ENCODE data around the gene RPL13A.
A peak's percentile ranks its signal among the peaks of the same experiment; 100 is the strongest.
"Not testable (repeated sequence)": the region's sequence is repeated elsewhere in the genome, so short reads cannot be mapped to it uniquely, and the experiment has no call there.

RPL13A gene

GRCh38 chr19:49487277-49488045, at the start of gene RPL13A:
Gene RPL13A (plus strand): TSS chr19:49487608. CDS start chr19:49487630, 22 bp downstream.
- Histone ChIP-seq H3K9me3 (ENCODE audit: control insufficient read depth, insufficient read depth, low read length) (no peaks in the 10 kb centered on the region), H3K9ac (ENCODE audit: low read depth, low read length) (peak within 1 kb of the TSS; percentile 100), H3K4me3 (ENCODE audit: low read depth, low read length) (peak within 1 kb of the TSS; percentile 100), H3K36me3 (ENCODE audit: control insufficient read depth, insufficient read depth, low read length) (peaks cover 45% of the 10 kb centered on the region), H3K4me1 (ENCODE audit: control insufficient read depth, insufficient read depth, low read length) (peaks cover 3% of the 10 kb centered on the region), H3K27me3 (ENCODE audit: control insufficient read depth, insufficient read depth, low read length) (no peaks in the 10 kb centered on the region)

- Histone ChIP-seq H3K4me1 (ENCODE audit: control insufficient read depth, insufficient read depth, low read length) (peaks cover 2% of the 10 kb centered on the region), H3K9ac (ENCODE audit: low read depth, low read length) (no peak overlapping the region), H3K27me3 (ENCODE audit: control insufficient read depth, insufficient read depth, low read length) (peaks cover 75% of the 10 kb centered on the region), H3K4me3 (ENCODE audit: low read depth, low read length) (no peak overlapping the region), H3K9me3 (ENCODE audit: control insufficient read depth, insufficient read depth, low read length) (no peaks in the 10 kb centered on the region), H3K36me3 (ENCODE audit: control insufficient read depth, insufficient read depth, low read length) (no peaks in the 10 kb centered on the region)
Observed at GRCh38 chr19:49438261-49438660, 49.1 kb upstream of the RPL13A start.

DNA sequence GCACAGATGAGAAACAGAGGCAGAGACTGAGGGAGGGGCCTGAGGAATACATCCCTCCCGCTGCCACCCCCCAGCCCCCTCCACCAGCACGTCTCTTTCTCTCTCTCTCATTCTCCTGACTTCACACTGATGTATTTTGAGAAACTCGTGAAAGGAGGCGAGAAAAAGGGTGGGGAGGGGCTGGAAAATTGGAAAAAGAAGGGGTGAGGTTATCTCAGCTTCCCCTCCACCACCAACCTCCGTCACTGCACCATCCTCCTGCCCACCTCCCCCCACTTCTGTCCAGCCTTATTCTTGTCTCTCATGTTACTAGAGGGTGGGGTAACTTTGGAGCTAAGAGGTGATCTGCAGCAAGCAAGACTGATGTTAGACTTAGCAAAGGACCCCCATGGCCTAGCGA, 47.6 kb upstream of the RPL13A start:
- Histone ChIP-seq H3K4me3 (ENCODE audit: low read depth, low read length) (peak overlapping the region; percentile 61), H3K9me3 (ENCODE audit: control insufficient read depth, insufficient read depth, low read length) (no peaks in the 10 kb centered on the region), H3K27me3 (ENCODE audit: control insufficient read depth, insufficient read depth, low read length) (peaks cover 64% of the 10 kb centered on the region), H3K9ac (ENCODE audit: low read depth, low read length) (no peak overlapping the region), H3K36me3 (ENCODE audit: control insufficient read depth, insufficient read depth, low read length) (no peaks in the 10 kb centered on the region), H3K4me1 (ENCODE audit: control insufficient read depth, insufficient read depth, low read length) (peaks cover 2% of the 10 kb centered on the region)

DNA sequence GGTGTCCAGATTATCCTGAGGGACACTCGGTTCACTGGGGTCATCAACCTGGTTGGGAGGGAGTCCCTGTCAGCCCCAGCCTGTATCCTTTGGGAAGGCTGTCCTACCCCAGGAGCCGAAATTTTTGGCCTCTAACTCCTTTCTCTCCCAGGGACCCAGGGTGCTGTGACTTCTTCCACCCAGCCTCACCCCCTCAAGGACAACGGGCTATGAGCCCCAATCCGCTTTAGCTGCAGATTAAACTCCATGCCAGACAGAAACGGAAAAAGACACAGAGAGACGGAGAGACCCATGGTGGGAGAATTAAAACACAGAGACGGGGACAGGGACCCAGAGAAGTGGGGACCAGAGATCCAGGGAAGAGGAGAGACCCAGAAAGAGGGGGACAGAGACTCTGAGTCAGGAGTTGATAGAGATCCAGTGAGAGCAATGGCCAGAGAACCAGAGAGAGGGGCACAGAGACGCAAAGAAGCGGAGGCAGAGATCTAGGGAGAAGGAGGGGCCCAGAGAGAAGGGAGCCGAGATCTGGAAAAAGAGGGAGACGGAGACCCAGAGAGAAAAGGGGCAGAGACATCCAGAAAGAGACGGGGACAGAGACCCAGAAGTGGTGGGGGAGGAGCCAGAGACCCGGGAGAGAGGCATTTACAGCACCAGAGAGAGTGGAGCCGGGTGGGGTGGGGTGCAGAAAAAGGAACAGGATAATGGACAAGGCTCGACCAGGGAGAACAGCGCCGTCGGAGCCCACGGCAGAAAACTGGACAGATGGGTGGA, 46.8 kb upstream of the RPL13A start:
- Histone ChIP-seq H3K4me3 (ENCODE audit: low read depth, low read length) (peak overlapping the region; percentile 61), H3K36me3 (ENCODE audit: control insufficient read depth, insufficient read depth, low read length) (no peaks in the 10 kb centered on the region), H3K9ac (ENCODE audit: low read depth, low read length) (no peak overlapping the region), H3K27me3 (ENCODE audit: control insufficient read depth, insufficient read depth, low read length) (peaks cover 57% of the 10 kb centered on the region), H3K9me3 (ENCODE audit: control insufficient read depth, insufficient read depth, low read length) (no peaks in the 10 kb centered on the region), H3K4me1 (ENCODE audit: control insufficient read depth, insufficient read depth, low read length) (peaks cover 2% of the 10 kb centered on the region)

- H3K9ac ChIP-seq (ENCODE audit: low read depth, low read length): no peak within 1 kb of the TSS
- H3K4me1 ChIP-seq (ENCODE audit: control insufficient read depth, insufficient read depth, low read length): no peaks in the 10 kb centered on the region
- peaks cover 50% of the 10 kb centered on the region for H3K27me3 ChIP-seq (ENCODE audit: control insufficient read depth, insufficient read depth, low read length)
- H3K9me3 ChIP-seq (ENCODE audit: control insufficient read depth, insufficient read depth, low read length): no peaks in the 10 kb centered on the region
- H3K36me3 ChIP-seq (ENCODE audit: control insufficient read depth, insufficient read depth, low read length): peaks cover 3% of the 10 kb centered on the region
- H3K4me3 ChIP-seq (ENCODE audit: low read depth, low read length): peak within 1 kb of the TSS; percentile 61
Observed at GRCh38 chr19:49441210-49441959, 46.0 kb upstream of the RPL13A start, which contains the start of gene SLC17A7. Gene SLC17A7 (minus strand): TSS chr19:49441527. CDS start chr19:49441379, 148 bp downstream.

- Histone ChIP-seq H3K4me3 (ENCODE audit: low read depth, low read length) (peak overlapping the region; percentile 16), H3K9ac (ENCODE audit: low read depth, low read length) (no peak overlapping the region)
Observed at GRCh38 chr19:49441960-49442350, 45.5 kb upstream of the RPL13A start.

GRCh38 chr19:49442354-49442753, 45.1 kb upstream of the RPL13A start:
- no peak overlapping the region for H3K9ac ChIP-seq (ENCODE audit: low read depth, low read length)
- H3K4me3 ChIP-seq (ENCODE audit: low read depth, low read length): peak overlapping the region; percentile 30
- H3K4me1 ChIP-seq (ENCODE audit: control insufficient read depth, insufficient read depth, low read length): no peaks in the 10 kb centered on the region
- H3K27me3 ChIP-seq (ENCODE audit: control insufficient read depth, insufficient read depth, low read length): peaks cover 40% of the 10 kb centered on the region
- H3K9me3 ChIP-seq (ENCODE audit: control insufficient read depth, insufficient read depth, low read length): no peaks in the 10 kb centered on the region
- H3K36me3 ChIP-seq (ENCODE audit: control insufficient read depth, insufficient read depth, low read length): peaks cover 9% of the 10 kb centered on the region

More at GRCh38 chr19:49441960-49442350, 45.5 kb upstream of the RPL13A start:
- Histone ChIP-seq H3K4me1 (ENCODE audit: control insufficient read depth, insufficient read depth, low read length) (no peaks in the 10 kb centered on the region), H3K27me3 (ENCODE audit: control insufficient read depth, insufficient read depth, low read length) (peaks cover 44% of the 10 kb centered on the region), H3K36me3 (ENCODE audit: control insufficient read depth, insufficient read depth, low read length) (peaks cover 6% of the 10 kb centered on the region), H3K9me3 (ENCODE audit: control insufficient read depth, insufficient read depth, low read length) (no peaks in the 10 kb centered on the region)

- Histone ChIP-seq H3K4me1 (ENCODE audit: control insufficient read depth, insufficient read depth, low read length) (no peaks in the 10 kb centered on the region), H3K4me3 (ENCODE audit: low read depth, low read length) (peak overlapping the region; percentile 65), H3K9me3 (ENCODE audit: control insufficient read depth, insufficient read depth, low read length) (no peaks in the 10 kb centered on the region), H3K27me3 (ENCODE audit: control insufficient read depth, insufficient read depth, low read length) (peaks cover 35% of the 10 kb centered on the region), H3K9ac (ENCODE audit: low read depth, low read length) (no peak overlapping the region), H3K36me3 (ENCODE audit: control insufficient read depth, insufficient read depth, low read length) (peaks cover 9% of the 10 kb centered on the region)
Observed at GRCh38 chr19:49442771-49443365, 44.5 kb upstream of the RPL13A start.

GRCh38 chr19:49443366-49444099, 43.9 kb upstream of the RPL13A start:
- no peaks in the 10 kb centered on the region for H3K9me3 ChIP-seq (ENCODE audit: control insufficient read depth, insufficient read depth, low read length)
- peaks cover 9% of the 10 kb centered on the region for H3K36me3 ChIP-seq (ENCODE audit: control insufficient read depth, insufficient read depth, low read length)
- H3K4me1 ChIP-seq (ENCODE audit: control insufficient read depth, insufficient read depth, low read length): peaks cover 3% of the 10 kb centered on the region
- H3K9ac ChIP-seq (ENCODE audit: low read depth, low read length): no peak overlapping the region
- H3K27me3 ChIP-seq (ENCODE audit: control insufficient read depth, insufficient read depth, low read length): peaks cover 29% of the 10 kb centered on the region
- H3K4me3 ChIP-seq (ENCODE audit: low read depth, low read length): peak overlapping the region; percentile 65

DNA sequence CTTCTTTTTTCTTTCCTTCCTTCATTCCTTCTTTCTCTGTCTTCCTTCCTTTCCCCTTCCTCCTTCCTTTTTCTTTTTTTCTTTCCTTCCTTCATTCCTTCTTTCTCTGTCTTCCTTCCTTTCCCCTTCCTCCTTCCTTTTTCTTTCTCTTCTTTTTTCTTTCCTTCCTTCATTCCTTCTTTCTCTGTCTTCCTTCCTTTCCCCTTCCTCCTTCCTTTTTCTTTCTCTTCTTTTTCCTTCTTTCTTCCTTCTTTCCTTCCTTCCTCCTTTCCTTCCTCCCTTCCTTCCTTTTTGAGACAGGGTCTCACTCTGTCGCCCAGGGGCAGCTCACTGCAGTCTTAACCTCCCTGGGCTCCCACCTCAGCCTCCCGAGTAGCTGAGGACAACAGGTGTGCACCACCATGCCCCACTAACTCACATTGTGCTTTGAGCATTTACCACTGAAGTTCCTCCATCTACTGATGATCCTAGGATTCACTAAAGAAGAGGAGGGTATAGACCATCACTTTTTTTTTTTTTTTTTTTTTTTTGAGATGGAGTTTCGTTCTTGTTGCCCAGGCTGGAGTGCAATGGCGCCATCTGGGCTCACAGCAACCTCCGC, 43.2 kb upstream of the RPL13A start:
- peaks cover 10% of the 10 kb centered on the region for H3K36me3 ChIP-seq (ENCODE audit: control insufficient read depth, insufficient read depth, low read length)
- H3K4me1 ChIP-seq (ENCODE audit: control insufficient read depth, insufficient read depth, low read length); H3K4me3 ChIP-seq (ENCODE audit: low read depth, low read length); H3K9me3 ChIP-seq (ENCODE audit: control insufficient read depth, insufficient read depth, low read length); H3K9ac ChIP-seq (ENCODE audit: low read depth, low read length): not testable (repeated sequence)
- H3K27me3 ChIP-seq (ENCODE audit: control insufficient read depth, insufficient read depth, low read length): peaks cover 22% of the 10 kb centered on the region
